HepG2 (cell line): ENCODE data around the gene ZNF584. TPM values are rescaled to one million over a fixed set of nuclear protein-coding genes. Genes with fewer than 3 reads are reported as not detected.

Source experiments
- DDIT3 ChIP-seq: sonication (generic); formaldehyde crosslinking; IDR thresholded peaks from 2 replicates; pipeline ENCODE4 v1.4.0; 2020; ENCODE audit warnings: mild to moderate bottlenecking, missing genetic modification reagents
- GTF2F1 ChIP-seq: fragments of 150-350 bp; IDR thresholded peaks from 2 replicates; pipeline ENCODE4 v1.6.1; 2014; ENCODE audit warnings: low read length
- MAF1 ChIP-seq: sonication (generic); formaldehyde crosslinking; IDR thresholded peaks from 2 replicates; pipeline ENCODE4 v1.5.0; 2020; ENCODE audit warnings: missing genetic modification reagents, borderline replicate concordance
- MEIS1 ChIP-seq: sonication (generic); formaldehyde crosslinking; IDR thresholded peaks from 2 replicates; pipeline ENCODE4 v1.9.0; 2021; ENCODE audit warnings: mild to moderate bottlenecking, missing genetic modification reagents, moderate library complexity, borderline replicate concordance
- MXD3 ChIP-seq: IDR thresholded peaks from 2 replicates; pipeline ENCODE4 v1.6.1; 2016; ENCODE audit warnings: mild to moderate bottlenecking, missing biosample characterization, missing genetic modification reagents
- MYC ChIP-seq: sonication (generic); formaldehyde crosslinking; IDR thresholded peaks from 2 replicates; pipeline ENCODE4 v1.9.0; 2021; ENCODE audit warnings: missing genetic modification reagents, borderline replicate concordance
- NONO ChIP-seq, 2 experiments: fragments of 450-650 bp in 1 of 2; sonication (generic) in 1 of 2; formaldehyde crosslinking in 1 of 2; IDR thresholded peaks in 1 of 2; conservative IDR thresholded peaks in 1 of 2; 2 replicates each; pipeline versions ENCODE4 v1.6.1 to v1.8.0; 2017 to 2022; ENCODE audit warnings: mild to moderate bottlenecking in 1 of 2, missing genetic modification reagents in 1 of 2, moderate library complexity in 1 of 2
- SNRNP70 ChIP-seq: fragments of 200-400 bp; formaldehyde crosslinking; IDR thresholded peaks from 2 replicates; pipeline ENCODE4 v1.6.1; 2017; ENCODE audit warnings: mild to moderate bottlenecking, low read depth, low read length, moderate library complexity
- U2AF2 ChIP-seq: fragments of 200-400 bp; formaldehyde crosslinking; IDR thresholded peaks from 2 replicates; pipeline ENCODE4 v1.6.1; 2017; ENCODE audit warnings: low read depth, mild to moderate bottlenecking, low read length
- ZBTB7A ChIP-seq: sonication (generic); formaldehyde crosslinking; IDR thresholded peaks from 2 replicates; pipeline ENCODE4 v1.8.0; 2022; ENCODE audit warnings: mild to moderate bottlenecking, missing genetic modification reagents
- ZIK1 ChIP-seq: sonication (generic); formaldehyde crosslinking; IDR thresholded peaks from 2 replicates; pipeline ENCODE4 v1.5.0; 2020; ENCODE audit warnings: mild to moderate bottlenecking, low read depth, missing genetic modification reagents, borderline replicate concordance
- ZNF138 ChIP-seq: sonication (generic); formaldehyde crosslinking; IDR thresholded peaks from 2 replicates; pipeline ENCODE4 v1.5.0; 2020; ENCODE audit warnings: mild to moderate bottlenecking, low read depth, missing genetic modification reagents
- ZNF274 ChIP-seq: sonication (generic); formaldehyde crosslinking; IDR thresholded peaks from 2 replicates; pipeline ENCODE4 v1.5.1; 2020; ENCODE audit warnings: mild to moderate bottlenecking, missing genetic modification reagents
- ZNF468 ChIP-seq: sonication (generic); formaldehyde crosslinking; IDR thresholded peaks from 2 replicates; pipeline ENCODE4 v1.8.0; 2022; ENCODE audit warnings: mild to moderate bottlenecking, moderate library complexity, missing genetic modification reagents
- ZNF564 ChIP-seq: sonication (generic); formaldehyde crosslinking; IDR thresholded peaks from 2 replicates; pipeline ENCODE4 v1.8.1; 2023; ENCODE audit warnings: mild to moderate bottlenecking, missing genetic modification reagents
- ZNF589 ChIP-seq: sonication (generic); formaldehyde crosslinking; conservative IDR thresholded peaks from 2 replicates; pipeline ENCODE4 v1.8.0; 2022; ENCODE audit warnings: mild to moderate bottlenecking, moderate library complexity, missing genetic modification reagents
- ZNF639 ChIP-seq: conservative IDR thresholded peaks from 2 replicates; pipeline ENCODE4 v1.6.1; 2018; ENCODE audit warnings: missing genetic modification reagents
- polyA plus RNA-seq, 8 experiments: library from polyadenylated mRNA; depleted of rRNA in 3 of 8; stranded (reverse) in 7 of 8; unstranded in 1 of 8; fragments of >200 nt; fragmentation: Illumina TruSeq in 4 of 8; extraction: Trizol in 4 of 8; gene quantifications; 2 replicates each; pipeline versions ENCODE4 v1.2.1 to v1.2.3, GENCODE V29; 2011 to 2016; ENCODE audit warnings: low read depth in 4 of 8, missing spikeins in 1 of 8, mixed read lengths in 1 of 8; ENCODE audit not compliant: insufficient read depth in 1 of 8
- total RNA-seq, 5 experiments: library from RNA; depleted of rRNA; stranded (reverse); fragments of >200 nt; fragmentation: Illumina TruSeq; extraction: Trizol; gene quantifications; 2 replicates each; pipeline ENCODE4 v1.2.3, GENCODE V29; 2016; ENCODE audit warnings: low read depth in 1 of 5
- TF ChIP-seq, protein P1 (sequence below): IDR thresholded peaks from 2 replicates; pipeline ENCODE4 v1.6.1; 2016
- TF ChIP-seq, protein P2 (sequence below): sonication (generic); formaldehyde crosslinking; IDR thresholded peaks from 2 replicates; pipeline ENCODE4 v1.5.0; 2020; ENCODE audit warnings: mild to moderate bottlenecking, missing genetic modification reagents
- TF ChIP-seq, protein P3 (sequence below): sonication (generic); formaldehyde crosslinking; IDR thresholded peaks from 2 replicates; pipeline ENCODE4 v1.4.0; 2020; ENCODE audit warnings: low read depth, mild to moderate bottlenecking, missing genetic modification reagents
- TF ChIP-seq, protein P4 (sequence below): sonication (generic); formaldehyde crosslinking; IDR thresholded peaks from 2 replicates; pipeline ENCODE4 v1.4.0; 2020; ENCODE audit warnings: missing genetic modification reagents, low read depth, mild to moderate bottlenecking, borderline replicate concordance
- TF ChIP-seq, protein P5 (sequence below): sonication (generic); formaldehyde crosslinking; IDR thresholded peaks from 2 replicates; pipeline ENCODE4 v1.5.0; 2020; ENCODE audit warnings: mild to moderate bottlenecking, low read depth, missing genetic modification reagents, borderline replicate concordance

Gene ZNF584
- total and polyA plus RNA-seq, 2 of the 13 experiments (the other 11 are each of a cell fraction or from before 2014, with no cell fraction given), result 2.4 to 7.0 TPM

- TF ChIP-seq ZNF138 (CRISPR knock-in tag), result no peak
- TF ChIP-seq ZNF564, result no peak
- TF ChIP-seq SNRNP70, result no peak
- TF ChIP-seq ZIK1 (CRISPR knock-in tag), result no peak
- TF ChIP-seq GTF2F1, result no peak
- TF ChIP-seq DDIT3 (CRISPR knock-in tag), result no peak
- 0 out of 2 replicates have a peak, but pooled peaks have one; percentile 45 for TF ChIP-seq MYC (CRISPR knock-in tag)
- TF ChIP-seq ZNF274 (CRISPR knock-in tag), result no peak
- no peak for TF ChIP-seq MAF1 (CRISPR knock-in tag)
- no peak for TF ChIP-seq NONO (IDR thresholded peaks at IDR 0.05)
- no peak; the same call in 1 of the 2 replicates for TF ChIP-seq NONO (CRISPR knock-in tag; conservative IDR thresholded peaks at IDR 0.05)
- TF ChIP-seq, protein P1, sequence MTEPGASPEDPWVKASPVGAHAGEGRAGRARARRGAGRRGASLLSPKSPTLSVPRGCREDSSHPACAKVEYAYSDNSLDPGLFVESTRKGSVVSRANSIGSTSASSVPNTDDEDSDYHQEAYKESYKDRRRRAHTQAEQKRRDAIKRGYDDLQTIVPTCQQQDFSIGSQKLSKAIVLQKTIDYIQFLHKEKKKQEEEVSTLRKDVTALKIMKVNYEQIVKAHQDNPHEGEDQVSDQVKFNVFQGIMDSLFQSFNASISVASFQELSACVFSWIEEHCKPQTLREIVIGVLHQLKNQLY (CRISPR knock-in tag), result no peak
- TF ChIP-seq, protein P2, sequence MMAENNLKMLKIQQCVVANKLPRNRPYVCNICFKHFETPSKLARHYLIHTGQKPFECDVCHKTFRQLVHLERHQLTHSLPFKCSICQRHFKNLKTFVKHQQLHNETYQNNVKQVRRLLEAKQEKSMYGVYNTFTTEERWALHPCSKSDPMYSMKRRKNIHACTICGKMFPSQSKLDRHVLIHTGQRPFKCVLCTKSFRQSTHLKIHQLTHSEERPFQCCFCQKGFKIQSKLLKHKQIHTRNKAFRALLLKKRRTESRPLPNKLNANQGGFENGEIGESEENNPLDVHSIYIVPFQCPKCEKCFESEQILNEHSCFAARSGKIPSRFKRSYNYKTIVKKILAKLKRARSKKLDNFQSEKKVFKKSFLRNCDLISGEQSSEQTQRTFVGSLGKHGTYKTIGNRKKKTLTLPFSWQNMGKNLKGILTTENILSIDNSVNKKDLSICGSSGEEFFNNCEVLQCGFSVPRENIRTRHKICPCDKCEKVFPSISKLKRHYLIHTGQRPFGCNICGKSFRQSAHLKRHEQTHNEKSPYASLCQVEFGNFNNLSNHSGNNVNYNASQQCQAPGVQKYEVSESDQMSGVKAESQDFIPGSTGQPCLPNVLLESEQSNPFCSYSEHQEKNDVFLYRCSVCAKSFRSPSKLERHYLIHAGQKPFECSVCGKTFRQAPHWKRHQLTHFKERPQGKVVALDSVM (CRISPR knock-in tag), result no peak
- TF ChIP-seq, protein P3, sequence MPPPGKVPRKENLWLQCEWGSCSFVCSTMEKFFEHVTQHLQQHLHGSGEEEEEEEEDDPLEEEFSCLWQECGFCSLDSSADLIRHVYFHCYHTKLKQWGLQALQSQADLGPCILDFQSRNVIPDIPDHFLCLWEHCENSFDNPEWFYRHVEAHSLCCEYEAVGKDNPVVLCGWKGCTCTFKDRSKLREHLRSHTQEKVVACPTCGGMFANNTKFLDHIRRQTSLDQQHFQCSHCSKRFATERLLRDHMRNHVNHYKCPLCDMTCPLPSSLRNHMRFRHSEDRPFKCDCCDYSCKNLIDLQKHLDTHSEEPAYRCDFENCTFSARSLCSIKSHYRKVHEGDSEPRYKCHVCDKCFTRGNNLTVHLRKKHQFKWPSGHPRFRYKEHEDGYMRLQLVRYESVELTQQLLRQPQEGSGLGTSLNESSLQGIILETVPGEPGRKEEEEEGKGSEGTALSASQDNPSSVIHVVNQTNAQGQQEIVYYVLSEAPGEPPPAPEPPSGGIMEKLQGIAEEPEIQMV (CRISPR knock-in tag), result no peak
- 0 out of 2 replicates have a peak, but pooled peaks have one; percentile 45 for TF ChIP-seq ZNF468
- TF ChIP-seq, protein P4, sequence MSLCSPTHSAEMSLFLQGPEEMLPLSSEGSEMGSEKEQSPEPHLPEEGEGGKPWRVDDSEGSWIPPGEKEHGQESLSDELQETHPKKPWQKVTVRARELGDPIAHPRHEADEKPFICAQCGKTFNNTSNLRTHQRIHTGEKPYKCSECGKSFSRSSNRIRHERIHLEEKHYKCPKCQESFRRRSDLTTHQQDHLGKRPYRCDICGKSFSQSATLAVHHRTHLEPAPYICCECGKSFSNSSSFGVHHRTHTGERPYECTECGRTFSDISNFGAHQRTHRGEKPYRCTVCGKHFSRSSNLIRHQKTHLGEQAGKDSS (CRISPR knock-in tag), result no peak
- no peak for TF ChIP-seq MEIS1 (CRISPR knock-in tag)
- no peak for TF ChIP-seq U2AF2
- TF ChIP-seq, protein P5, sequence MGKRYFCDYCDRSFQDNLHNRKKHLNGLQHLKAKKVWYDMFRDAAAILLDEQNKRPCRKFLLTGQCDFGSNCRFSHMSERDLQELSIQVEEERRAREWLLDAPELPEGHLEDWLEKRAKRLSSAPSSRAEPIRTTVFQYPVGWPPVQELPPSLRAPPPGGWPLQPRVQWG (CRISPR knock-in tag), result no peak
- no peak; the same call in 1 of the 2 replicates for TF ChIP-seq MXD3 (CRISPR knock-in tag)
- TF ChIP-seq ZBTB7A, result no peak
- TF ChIP-seq ZNF639, result no peak
- peak; percentile 48; the same call in 1 of the 2 replicates for TF ChIP-seq ZNF589 (CRISPR knock-in tag)
Measured at GRCh38 chr19:58407658-58408151, 744 bp upstream of the ZNF584 start (continued).
